Neural progenitor cell (in vitro differentiated cells): Measurements from ENCODE around the gene PLA2G4D. TPM values are rescaled to one million over a fixed set of nuclear protein-coding genes. Genes with fewer than 3 reads are reported as not detected.

Source experiments
- DNase-seq: peaks from one replicate; pipeline ENCODE4 v3.0.0-alpha.2; 2016; ENCODE audit warnings: low spot score
- H2AFZ ChIP-seq: fragments of 200-600 bp; sonication (generic); replicated peaks from 2 replicates; pipeline ENCODE4 v1.6.1; 2016; ENCODE audit warnings: antibody characterized with exemption
- H3F3A ChIP-seq: fragments of 200-600 bp; sonication (generic); 2 replicates; pipeline ENCODE4 v1.6.1; 2016; ENCODE audit warnings: antibody characterized with exemption, low read depth
- H3K27ac ChIP-seq: fragments of 200-600 bp; sonication (generic); 2 replicates; pipeline ENCODE4 v1.5.1; 2016; ENCODE audit warnings: mild to moderate bottlenecking
- H3K27me3 ChIP-seq: fragments of 200-600 bp; sonication (generic); 2 replicates; pipeline ENCODE4 v1.6.1; 2016; ENCODE audit warnings: mild to moderate bottlenecking, moderate library complexity
- H3K36me3 ChIP-seq: fragments of 200-600 bp; sonication (generic); 2 replicates; pipeline ENCODE4 v1.5.1; 2016
- H3K4me1 ChIP-seq: fragments of 200-600 bp; sonication (generic); 2 replicates; pipeline ENCODE4 v1.6.1; 2016; ENCODE audit warnings: mixed run types
- H3K4me2 ChIP-seq: fragments of 200-600 bp; sonication (generic); 2 replicates; pipeline ENCODE4 v1.6.1; 2016
- H3K4me3 ChIP-seq: fragments of 200-600 bp; sonication (generic); 2 replicates; pipeline ENCODE4 v1.5.1; 2016
- H3K79me2 ChIP-seq: fragments of 200-600 bp; sonication (generic); 2 replicates; pipeline ENCODE4 v1.6.1; 2016; ENCODE audit warnings: low read depth
- H3K9ac ChIP-seq: fragments of 200-600 bp; sonication (generic); 2 replicates; pipeline ENCODE4 v1.6.1; 2016
- H3K9me3 ChIP-seq: fragments of 200-600 bp; sonication (generic); 2 replicates; pipeline ENCODE4 v1.5.1; 2016; ENCODE audit warnings: low read depth
- H4K20me1 ChIP-seq: fragments of 200-600 bp; sonication (generic); 2 replicates; pipeline ENCODE4 v1.6.1; 2016; ENCODE audit warnings: low read depth
- H3K27ac Mint-ChIP-seq: 3 replicates; pipeline ENCODE4 v1.8.0; 2021; ENCODE audit warnings: mixed read lengths
- H3K27me3 Mint-ChIP-seq: 2 replicates; pipeline ENCODE4 v1.8.0; 2022; ENCODE audit warnings: low read depth, mild to moderate bottlenecking, inconsistent platforms, moderate library complexity, mixed read lengths; ENCODE audit not compliant: insufficient read depth
- H3K36me3 Mint-ChIP-seq: 3 replicates; pipeline ENCODE4 v1.8.0; 2021; ENCODE audit warnings: mixed read lengths
- H3K4me1 Mint-ChIP-seq: 3 replicates; pipeline ENCODE4 v1.8.0; 2021; ENCODE audit warnings: mixed read lengths
- H3K4me3 Mint-ChIP-seq: 3 replicates; pipeline ENCODE4 v1.8.0; 2021; ENCODE audit warnings: mild to moderate bottlenecking, moderate library complexity, mixed read lengths
- H3K9me3 Mint-ChIP-seq: 3 replicates; pipeline ENCODE4 v1.8.0; 2020; ENCODE audit warnings: mixed read lengths
- CTCF ChIP-seq: fragments of 200-600 bp; sonication (generic); IDR thresholded peaks from 2 replicates; pipeline ENCODE4 v1.5.1; 2017; ENCODE audit warnings: antibody characterized with exemption, mild to moderate bottlenecking
- EZH2 ChIP-seq: fragments of 200-600 bp; sonication (generic); IDR thresholded peaks from 2 replicates; pipeline ENCODE4 v1.6.1; 2017; ENCODE audit warnings: antibody characterized with exemption, mild to moderate bottlenecking, moderate library complexity
- EZH2phosphoT487 ChIP-seq: fragments of 200-600 bp; sonication (generic); IDR thresholded peaks from 2 replicates; pipeline ENCODE4 v1.6.1; 2017; ENCODE audit warnings: antibody characterized with exemption
- total RNA-seq: library from RNA; depleted of rRNA; stranded (reverse); fragments of >200 nt; gene quantifications from 2 replicates; pipeline ENCODE4 v1.2.3, GENCODE V29; 2015; ENCODE audit warnings: low replicate concordance

The PLA2G4D gene
- total RNA-seq, 1 donor from 2014 or later: not detected

GRCh38 chr15:42064271-42064670, 30.1 kb downstream of the PLA2G4D start:
- Histone ChIP-seq H3K79me2 (no peaks in the 10 kb centered on the region), H3K27ac (no peak overlapping the region), H2AFZ (no peak overlapping the region), H3K9me3 (no peaks in the 10 kb centered on the region), H3F3A (no peaks in the 10 kb centered on the region), H4K20me1 (no peaks in the 10 kb centered on the region), H3K4me2 (no peak overlapping the region), H3K27me3 (no peaks in the 10 kb centered on the region), H3K9ac (no peak overlapping the region), H3K36me3 (no peaks in the 10 kb centered on the region), H3K4me3 (no peak overlapping the region), H3K4me1 (no peaks in the 10 kb centered on the region)
- no peak for TF ChIP-seq EZH2
- TF ChIP-seq EZH2phosphoT487: no peak
- no peak for TF ChIP-seq CTCF
- H3K36me3 Mint-ChIP-seq: no peaks in the 10 kb centered on the region
- peaks cover 9% of the 10 kb centered on the region for H3K27me3 Mint-ChIP-seq
- no peak overlapping the region for H3K27ac Mint-ChIP-seq
- H3K9me3 Mint-ChIP-seq: peaks cover 9% of the 10 kb centered on the region
- DNase-seq: no peak
- H3K4me1 Mint-ChIP-seq: peaks cover 22% of the 10 kb centered on the region
- no peak overlapping the region for H3K4me3 Mint-ChIP-seq

GRCh38 chr15:42063122-42063848, 31.1 kb downstream of the PLA2G4D start:
- no peaks in the 10 kb centered on the region for H4K20me1 ChIP-seq
- H3K9me3 Mint-ChIP-seq: peaks cover 9% of the 10 kb centered on the region
- no peaks in the 10 kb centered on the region for H3K36me3 ChIP-seq
- no peak overlapping the region for H3K4me3 Mint-ChIP-seq
- H3K4me3 ChIP-seq: no peak overlapping the region
- peaks cover 11% of the 10 kb centered on the region for H3K27me3 Mint-ChIP-seq
- H2AFZ ChIP-seq: no peak overlapping the region
- no peak overlapping the region for H3K4me2 ChIP-seq
- no peak overlapping the region for H3K27ac ChIP-seq
- no peaks in the 10 kb centered on the region for H3K36me3 Mint-ChIP-seq
- H3K27me3 ChIP-seq: peaks cover 2% of the 10 kb centered on the region
- no peak overlapping the region for H3K27ac Mint-ChIP-seq
- DNase-seq: no peak
- TF ChIP-seq EZH2 (no peak), EZH2phosphoT487 (no peak), CTCF (no peak)
- no peaks in the 10 kb centered on the region for H3K9me3 ChIP-seq
- peaks cover 19% of the 10 kb centered on the region for H3K4me1 Mint-ChIP-seq
- no peaks in the 10 kb centered on the region for H3K79me2 ChIP-seq
- H3K4me1 ChIP-seq: no peaks in the 10 kb centered on the region
- H3F3A ChIP-seq: no peaks in the 10 kb centered on the region
- no peak overlapping the region for H3K9ac ChIP-seq

GRCh38 chr15:42062284-42062806, 32.0 kb downstream of the PLA2G4D start:
- Mint-ChIP-seq H3K4me3 (no peak overlapping the region), H3K4me1 (peaks cover 19% of the 10 kb centered on the region), H3K36me3 (no peaks in the 10 kb centered on the region), H3K27me3 (peaks cover 16% of the 10 kb centered on the region), H3K9me3 (peaks cover 5% of the 10 kb centered on the region), H3K27ac (no peak overlapping the region)
- Histone ChIP-seq H2AFZ (no peak overlapping the region), H3K79me2 (no peaks in the 10 kb centered on the region), H3K4me1 (no peaks in the 10 kb centered on the region), H3K27ac (no peak overlapping the region), H3K9ac (no peak overlapping the region), H3K36me3 (no peaks in the 10 kb centered on the region), H3K4me2 (no peak overlapping the region), H4K20me1 (no peaks in the 10 kb centered on the region), H3F3A (no peaks in the 10 kb centered on the region), H3K9me3 (no peaks in the 10 kb centered on the region), H3K4me3 (no peak overlapping the region), H3K27me3 (peaks cover 12% of the 10 kb centered on the region)
- TF ChIP-seq EZH2phosphoT487 (no peak), CTCF (no peak), EZH2 (no peak)
- DNase-seq: no peak
